HepG2 (cell line): ENCODE data around the gene AKAP8L. TPM values are rescaled to one million over a fixed set of nuclear protein-coding genes. Genes with fewer than 3 reads are reported as not detected.

Source experiments
- ERF ChIP-seq: IDR thresholded peaks from 2 replicates; pipeline ENCODE4 v1.6.1; 2018; ENCODE audit warnings: missing biosample characterization, missing genetic modification reagents
- ISX ChIP-seq: sonication (generic); formaldehyde crosslinking; conservative IDR thresholded peaks from 2 replicates; pipeline ENCODE4 v1.5.0; 2020; ENCODE audit warnings: missing genetic modification reagents
- TGIF2 ChIP-seq: IDR thresholded peaks from 2 replicates; pipeline ENCODE4 v1.6.1; 2016; ENCODE audit warnings: control low read depth, missing compliant biosample characterization
- ZKSCAN5 ChIP-seq: sonication (generic); formaldehyde crosslinking; IDR thresholded peaks from 2 replicates; pipeline ENCODE4 v1.5.1; 2020; ENCODE audit warnings: mild to moderate bottlenecking, missing genetic modification reagents
- ZNF331 ChIP-seq: sonication (generic); formaldehyde crosslinking; IDR thresholded peaks from 2 replicates; pipeline ENCODE4 v1.4.0; 2020; ENCODE audit warnings: missing genetic modification reagents
- polyA plus RNA-seq, 8 experiments: library from polyadenylated mRNA; depleted of rRNA in 3 of 8; stranded (reverse) in 7 of 8; unstranded in 1 of 8; fragments of >200 nt; fragmentation: Illumina TruSeq in 4 of 8; extraction: Trizol in 4 of 8; gene quantifications; 2 replicates each; pipeline versions ENCODE4 v1.2.1 to v1.2.3, GENCODE V29; 2011 to 2016; ENCODE audit warnings: low read depth in 4 of 8, missing spikeins in 1 of 8, mixed read lengths in 1 of 8; ENCODE audit not compliant: insufficient read depth in 1 of 8
- total RNA-seq, 5 experiments: library from RNA; depleted of rRNA; stranded (reverse); fragments of >200 nt; fragmentation: Illumina TruSeq; extraction: Trizol; gene quantifications; 2 replicates each; pipeline ENCODE4 v1.2.3, GENCODE V29; 2016; ENCODE audit warnings: low read depth in 1 of 5
- TF ChIP-seq, protein P1 (sequence below): sonication (generic); formaldehyde crosslinking; IDR thresholded peaks from 2 replicates; pipeline ENCODE4 v1.5.1; 2020; ENCODE audit warnings: mild to moderate bottlenecking, missing genetic modification reagents, moderate library complexity
- TF ChIP-seq, protein P2 (sequence below), 2 experiments: sonication (generic) in 1 of 2; formaldehyde crosslinking in 1 of 2; IDR thresholded peaks; 2 replicates each; pipeline versions ENCODE4 v1.6.1 to v1.9.0; 2014 to 2022; ENCODE audit warnings: antibody characterized with exemption in 1 of 2, borderline replicate concordance in 1 of 2, inconsistent platforms in 1 of 2, low read depth in 1 of 2, missing genetic modification reagents in 1 of 2
- TF ChIP-seq, protein P3 (sequence below): sonication (generic); formaldehyde crosslinking; IDR thresholded peaks from 2 replicates; pipeline ENCODE4 v1.5.1; 2020; ENCODE audit warnings: mild to moderate bottlenecking, missing genetic modification reagents
- TF ChIP-seq, protein P4 (sequence below): sonication (generic); formaldehyde crosslinking; IDR thresholded peaks from 2 replicates; pipeline ENCODE4 v1.5.1; 2020; ENCODE audit warnings: mild to moderate bottlenecking, moderate library complexity, missing genetic modification reagents
- TF ChIP-seq, protein P5 (sequence below): sonication (generic); formaldehyde crosslinking; IDR thresholded peaks from 2 replicates; pipeline ENCODE4 v1.4.0; 2020; ENCODE audit warnings: missing genetic modification reagents

AKAP8L gene
- total and polyA plus RNA-seq, 2 of the 13 experiments (the other 11 are each of a cell fraction or from before 2014, with no cell fraction given): 48.2 to 49.6 TPM

DNA sequence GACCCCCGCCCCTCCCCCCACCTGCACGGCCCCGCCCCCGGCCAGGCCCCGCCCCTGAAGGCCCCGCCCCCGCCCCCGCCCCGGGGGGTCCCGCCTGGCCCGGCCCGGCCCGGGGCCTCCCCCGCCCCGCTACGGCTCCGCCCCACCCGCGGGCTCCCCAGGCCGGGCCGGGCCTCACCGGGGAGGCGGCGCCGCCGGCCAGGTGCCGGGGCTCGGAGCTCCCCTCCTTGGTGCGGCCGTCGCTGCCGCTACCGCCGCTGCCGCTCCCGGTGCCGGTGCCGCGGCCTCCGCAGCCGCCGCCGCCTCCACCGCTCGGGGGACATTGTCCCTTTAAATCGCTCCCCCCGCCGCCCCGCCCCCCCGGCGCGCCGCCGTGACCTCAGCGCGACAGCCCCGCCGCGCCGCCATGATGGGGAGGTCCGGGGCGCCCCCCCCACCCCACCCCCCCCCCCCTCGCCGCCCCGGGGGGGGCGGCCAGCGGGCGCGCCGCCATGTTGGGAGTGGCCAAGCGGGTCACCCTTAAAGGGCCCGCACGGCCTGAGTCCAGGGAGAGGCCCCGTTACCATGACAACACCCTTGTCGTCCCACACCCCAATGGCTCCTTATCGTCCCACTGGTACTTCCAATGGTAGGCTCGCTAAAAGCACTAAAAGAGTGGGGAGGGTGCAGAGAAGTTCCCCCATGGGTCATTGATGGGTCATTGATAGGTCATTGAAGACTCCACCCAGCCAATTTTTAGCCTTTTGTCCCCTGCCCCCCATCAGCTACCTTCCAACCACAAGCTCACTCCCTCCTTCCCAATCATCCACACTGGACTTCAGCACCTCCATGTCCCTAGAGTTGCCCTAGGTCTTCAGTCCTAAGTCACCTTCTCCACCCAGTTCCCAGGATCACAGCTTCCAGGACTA lies 31.1 kb upstream of the AKAP8L start, which contains the start of gene WIZ (continued):
- TF ChIP-seq, protein P1, sequence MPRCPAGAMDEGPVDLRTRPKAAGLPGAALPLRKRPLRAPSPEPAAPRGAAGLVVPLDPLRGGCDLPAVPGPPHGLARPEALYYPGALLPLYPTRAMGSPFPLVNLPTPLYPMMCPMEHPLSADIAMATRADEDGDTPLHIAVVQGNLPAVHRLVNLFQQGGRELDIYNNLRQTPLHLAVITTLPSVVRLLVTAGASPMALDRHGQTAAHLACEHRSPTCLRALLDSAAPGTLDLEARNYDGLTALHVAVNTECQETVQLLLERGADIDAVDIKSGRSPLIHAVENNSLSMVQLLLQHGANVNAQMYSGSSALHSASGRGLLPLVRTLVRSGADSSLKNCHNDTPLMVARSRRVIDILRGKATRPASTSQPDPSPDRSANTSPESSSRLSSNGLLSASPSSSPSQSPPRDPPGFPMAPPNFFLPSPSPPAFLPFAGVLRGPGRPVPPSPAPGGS: no peak
- TF ChIP-seq, protein P2, sequence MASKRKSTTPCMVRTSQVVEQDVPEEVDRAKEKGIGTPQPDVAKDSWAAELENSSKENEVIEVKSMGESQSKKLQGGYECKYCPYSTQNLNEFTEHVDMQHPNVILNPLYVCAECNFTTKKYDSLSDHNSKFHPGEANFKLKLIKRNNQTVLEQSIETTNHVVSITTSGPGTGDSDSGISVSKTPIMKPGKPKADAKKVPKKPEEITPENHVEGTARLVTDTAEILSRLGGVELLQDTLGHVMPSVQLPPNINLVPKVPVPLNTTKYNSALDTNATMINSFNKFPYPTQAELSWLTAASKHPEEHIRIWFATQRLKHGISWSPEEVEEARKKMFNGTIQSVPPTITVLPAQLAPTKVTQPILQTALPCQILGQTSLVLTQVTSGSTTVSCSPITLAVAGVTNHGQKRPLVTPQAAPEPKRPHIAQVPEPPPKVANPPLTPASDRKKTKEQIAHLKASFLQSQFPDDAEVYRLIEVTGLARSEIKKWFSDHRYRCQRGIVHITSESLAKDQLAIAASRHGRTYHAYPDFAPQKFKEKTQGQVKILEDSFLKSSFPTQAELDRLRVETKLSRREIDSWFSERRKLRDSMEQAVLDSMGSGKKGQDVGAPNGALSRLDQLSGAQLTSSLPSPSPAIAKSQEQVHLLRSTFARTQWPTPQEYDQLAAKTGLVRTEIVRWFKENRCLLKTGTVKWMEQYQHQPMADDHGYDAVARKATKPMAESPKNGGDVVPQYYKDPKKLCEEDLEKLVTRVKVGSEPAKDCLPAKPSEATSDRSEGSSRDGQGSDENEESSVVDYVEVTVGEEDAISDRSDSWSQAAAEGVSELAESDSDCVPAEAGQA (IDR thresholded peaks at IDR 0.05; ENCODE audit: low read depth): no peak
- TF ChIP-seq, protein P2 (CRISPR knock-in tag; IDR thresholded peaks at IDR 0.05; ENCODE audit: borderline replicate concordance): no peak
- TF ChIP-seq ZNF331 (CRISPR knock-in tag) (no peak), TGIF2 (CRISPR knock-in tag) (no peak), ZKSCAN5 (CRISPR knock-in tag) (no peak), ISX (CRISPR knock-in tag) (no peak), ERF (CRISPR knock-in tag) (0 out of 2 replicates have a peak, but pooled peaks have one; percentile 21)
- TF ChIP-seq, protein P3, sequence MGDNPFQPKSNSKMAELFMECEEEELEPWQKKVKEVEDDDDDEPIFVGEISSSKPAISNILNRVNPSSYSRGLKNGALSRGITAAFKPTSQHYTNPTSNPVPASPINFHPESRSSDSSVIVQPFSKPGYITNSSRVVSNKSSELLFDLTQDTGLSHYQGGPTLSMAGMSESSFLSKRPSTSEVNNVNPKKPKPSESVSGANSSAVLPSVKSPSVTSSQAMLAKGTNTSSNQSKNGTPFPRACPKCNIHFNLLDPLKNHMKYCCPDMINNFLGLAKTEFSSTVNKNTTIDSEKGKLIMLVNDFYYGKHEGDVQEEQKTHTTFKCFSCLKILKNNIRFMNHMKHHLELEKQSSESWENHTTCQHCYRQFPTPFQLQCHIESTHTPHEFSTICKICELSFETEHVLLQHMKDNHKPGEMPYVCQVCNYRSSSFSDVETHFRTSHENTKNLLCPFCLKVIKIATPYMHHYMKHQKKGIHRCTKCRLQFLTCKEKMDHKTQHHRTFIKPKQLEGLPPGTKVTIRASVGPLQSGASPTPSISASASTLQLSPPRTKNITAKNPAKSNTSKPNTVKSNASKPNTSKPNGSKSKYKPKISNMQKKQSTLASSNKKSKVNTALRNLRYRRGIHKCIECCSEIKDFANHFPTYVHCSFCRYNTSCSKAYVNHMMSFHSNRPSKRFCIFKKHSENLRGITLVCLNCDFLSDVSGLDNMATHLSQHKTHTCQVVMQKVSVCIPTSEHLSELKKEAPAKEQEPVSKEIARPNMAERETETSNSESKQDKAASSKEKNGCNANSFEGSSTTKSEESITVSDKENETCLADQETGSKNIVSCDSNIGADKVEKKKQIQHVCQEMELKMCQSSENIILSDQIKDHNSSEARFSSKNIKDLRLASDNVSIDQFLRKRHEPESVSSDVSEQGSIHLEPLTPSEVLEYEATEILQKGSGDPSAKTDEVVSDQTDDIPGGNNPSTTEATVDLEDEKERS (CRISPR knock-in tag): no peak
- TF ChIP-seq, protein P4, sequence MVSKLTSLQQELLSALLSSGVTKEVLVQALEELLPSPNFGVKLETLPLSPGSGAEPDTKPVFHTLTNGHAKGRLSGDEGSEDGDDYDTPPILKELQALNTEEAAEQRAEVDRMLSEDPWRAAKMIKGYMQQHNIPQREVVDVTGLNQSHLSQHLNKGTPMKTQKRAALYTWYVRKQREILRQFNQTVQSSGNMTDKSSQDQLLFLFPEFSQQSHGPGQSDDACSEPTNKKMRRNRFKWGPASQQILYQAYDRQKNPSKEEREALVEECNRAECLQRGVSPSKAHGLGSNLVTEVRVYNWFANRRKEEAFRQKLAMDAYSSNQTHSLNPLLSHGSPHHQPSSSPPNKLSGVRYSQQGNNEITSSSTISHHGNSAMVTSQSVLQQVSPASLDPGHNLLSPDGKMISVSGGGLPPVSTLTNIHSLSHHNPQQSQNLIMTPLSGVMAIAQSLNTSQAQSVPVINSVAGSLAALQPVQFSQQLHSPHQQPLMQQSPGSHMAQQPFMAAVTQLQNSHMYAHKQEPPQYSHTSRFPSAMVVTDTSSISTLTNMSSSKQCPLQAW (CRISPR knock-in tag): no peak
- TF ChIP-seq, protein P5, sequence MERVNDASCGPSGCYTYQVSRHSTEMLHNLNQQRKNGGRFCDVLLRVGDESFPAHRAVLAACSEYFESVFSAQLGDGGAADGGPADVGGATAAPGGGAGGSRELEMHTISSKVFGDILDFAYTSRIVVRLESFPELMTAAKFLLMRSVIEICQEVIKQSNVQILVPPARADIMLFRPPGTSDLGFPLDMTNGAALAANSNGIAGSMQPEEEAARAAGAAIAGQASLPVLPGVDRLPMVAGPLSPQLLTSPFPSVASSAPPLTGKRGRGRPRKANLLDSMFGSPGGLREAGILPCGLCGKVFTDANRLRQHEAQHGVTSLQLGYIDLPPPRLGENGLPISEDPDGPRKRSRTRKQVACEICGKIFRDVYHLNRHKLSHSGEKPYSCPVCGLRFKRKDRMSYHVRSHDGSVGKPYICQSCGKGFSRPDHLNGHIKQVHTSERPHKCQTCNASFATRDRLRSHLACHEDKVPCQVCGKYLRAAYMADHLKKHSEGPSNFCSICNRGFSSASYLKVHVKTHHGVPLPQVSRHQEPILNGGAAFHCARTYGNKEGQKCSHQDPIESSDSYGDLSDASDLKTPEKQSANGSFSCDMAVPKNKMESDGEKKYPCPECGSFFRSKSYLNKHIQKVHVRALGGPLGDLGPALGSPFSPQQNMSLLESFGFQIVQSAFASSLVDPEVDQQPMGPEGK: peak; percentile 71
